Activated naive CD8-positive, alpha-beta T cell (primary cell): Measurements from ENCODE around the gene F10.

Experiments
- H3K27ac Mint-ChIP-seq: one replicate; pipeline ENCODE4 v1.8.0; 2021; ENCODE audit warnings: mixed read lengths
- H3K27me3 Mint-ChIP-seq: one replicate; pipeline ENCODE4 v1.8.0; 2021; ENCODE audit warnings: mixed read lengths
- H3K36me3 Mint-ChIP-seq: one replicate; pipeline ENCODE4 v1.8.0; 2021; ENCODE audit warnings: mixed read lengths
- H3K4me1 Mint-ChIP-seq: one replicate; pipeline ENCODE4 v1.8.0; 2021; ENCODE audit warnings: low read depth, mixed read lengths
- H3K4me3 Mint-ChIP-seq: one replicate; pipeline ENCODE4 v1.8.0; 2021; ENCODE audit warnings: mild to moderate bottlenecking, mixed read lengths
- H3K9me3 Mint-ChIP-seq: one replicate; pipeline ENCODE4 v1.8.0; 2021; ENCODE audit warnings: low read depth, mixed read lengths

Gene F10

DNA sequence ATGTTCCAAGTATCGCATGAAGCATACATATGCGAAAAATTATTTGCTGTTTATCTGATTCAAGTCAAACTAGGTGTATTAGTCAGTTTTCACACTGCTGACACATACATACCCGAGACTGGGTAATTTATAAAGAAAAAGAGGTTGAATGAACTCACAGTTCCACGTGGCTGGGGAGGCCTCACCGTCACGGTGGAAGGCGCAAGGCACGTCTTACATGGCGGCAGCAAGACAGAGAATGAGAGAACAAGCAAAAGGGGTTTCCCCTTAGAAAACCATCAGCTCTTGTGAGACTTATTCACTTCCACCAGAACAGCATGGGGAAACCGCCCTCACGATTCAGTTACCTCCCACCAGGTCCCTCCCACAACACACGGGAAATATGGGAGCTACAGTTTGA is 22.9 kb downstream of the F10 start:
- Mint-ChIP-seq H3K27ac (peak overlapping the region; percentile 28), H3K4me3 (no peak overlapping the region)

DNA sequence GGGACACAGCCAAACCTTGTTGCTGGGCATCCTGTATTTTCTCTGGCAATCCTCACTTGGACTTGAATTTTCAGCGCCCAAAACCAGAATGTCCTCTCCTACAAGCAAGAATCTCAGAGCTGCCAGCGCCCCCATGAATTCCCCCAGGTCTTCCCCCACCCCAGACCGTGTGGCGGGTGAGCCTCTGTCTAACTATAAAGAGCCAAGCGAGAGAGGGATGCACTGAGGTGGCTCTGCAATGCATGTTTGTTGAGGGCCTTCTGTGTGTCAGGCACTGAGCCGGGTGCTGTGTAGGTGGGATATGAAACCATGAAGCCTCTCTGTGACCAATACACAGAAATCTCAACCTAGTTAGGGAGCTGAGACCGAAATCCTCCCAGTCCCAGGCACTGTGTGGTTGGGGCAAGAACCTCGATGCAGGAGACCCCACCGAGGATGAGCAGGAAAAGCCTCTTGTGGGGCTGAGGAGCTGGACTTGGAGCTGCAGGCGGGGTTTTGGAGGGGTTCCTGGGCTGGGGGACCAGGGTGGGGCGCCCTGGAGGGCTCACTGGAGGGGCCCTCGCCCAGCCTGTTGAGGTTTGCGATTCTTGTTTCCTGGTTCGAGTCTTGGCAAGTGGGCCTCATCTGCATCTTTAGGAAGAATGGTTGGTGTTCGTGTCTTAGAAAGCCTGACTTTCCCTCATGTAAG is 23.5 kb downstream of the F10 start:
- no peak overlapping the region for H3K4me3 Mint-ChIP-seq
- H3K27me3 Mint-ChIP-seq, result no peaks in the 10 kb centered on the region
- H3K4me1 Mint-ChIP-seq, result no peaks in the 10 kb centered on the region
- H3K36me3 Mint-ChIP-seq, result no peaks in the 10 kb centered on the region
- H3K9me3 Mint-ChIP-seq, result no peaks in the 10 kb centered on the region
- H3K27ac Mint-ChIP-seq, result no peak overlapping the region

More for the DNA sequence above, 22.9 kb downstream of the F10 start:
- H3K36me3 Mint-ChIP-seq, result no peaks in the 10 kb centered on the region
- no peaks in the 10 kb centered on the region for H3K4me1 Mint-ChIP-seq
- no peaks in the 10 kb centered on the region for H3K9me3 Mint-ChIP-seq
- no peaks in the 10 kb centered on the region for H3K27me3 Mint-ChIP-seq

DNA sequence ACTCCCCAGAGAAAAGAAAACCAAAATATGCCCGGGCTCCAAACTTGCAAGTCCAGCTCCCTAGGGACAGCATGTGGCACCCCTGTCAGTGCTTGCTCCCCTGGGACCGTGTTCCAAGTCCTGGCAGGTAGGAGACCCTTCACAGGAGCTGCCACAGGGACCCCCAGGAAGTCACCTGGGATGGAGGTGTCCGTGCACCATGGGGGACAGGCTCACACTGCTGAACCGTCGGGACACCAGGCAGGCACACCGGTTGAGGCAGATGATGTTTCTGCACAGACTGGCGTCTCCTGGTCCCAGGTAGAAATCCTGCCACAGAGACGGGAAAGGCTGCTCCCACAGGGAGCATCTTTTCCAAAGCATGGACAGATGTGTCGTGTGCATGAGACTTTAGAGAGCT is 24.2 kb downstream of the F10 start:
- H3K36me3 Mint-ChIP-seq, result no peaks in the 10 kb centered on the region

DNA sequence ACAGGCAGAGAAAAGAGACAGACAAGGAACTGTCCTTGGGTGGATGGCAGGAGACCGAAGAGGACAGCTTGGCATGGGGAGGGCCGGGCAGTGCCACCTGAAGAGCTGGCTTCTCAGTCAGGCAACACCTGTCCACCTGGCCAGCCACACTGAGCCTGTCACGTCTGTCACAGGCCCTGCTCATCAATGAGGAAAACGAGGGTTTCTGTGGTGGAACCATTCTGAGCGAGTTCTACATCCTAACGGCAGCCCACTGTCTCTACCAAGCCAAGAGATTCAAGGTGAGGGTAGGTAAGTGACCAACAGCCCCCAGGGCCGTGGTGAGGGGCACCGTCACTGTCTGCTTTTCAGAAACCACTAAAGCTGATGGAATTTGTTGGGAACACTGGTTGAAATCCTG is 24.6 kb downstream of the F10 start:
- H3K4me1 Mint-ChIP-seq, result peaks cover 2% of the 10 kb centered on the region
- H3K4me3 Mint-ChIP-seq, result no peak overlapping the region
- H3K27ac Mint-ChIP-seq, result no peak overlapping the region
- H3K27me3 Mint-ChIP-seq, result no peaks in the 10 kb centered on the region
- H3K36me3 Mint-ChIP-seq, result no peaks in the 10 kb centered on the region
- H3K9me3 Mint-ChIP-seq, result no peaks in the 10 kb centered on the region

More for the DNA sequence above, 24.2 kb downstream of the F10 start:
- Mint-ChIP-seq H3K27me3 (no peaks in the 10 kb centered on the region), H3K9me3 (no peaks in the 10 kb centered on the region), H3K4me3 (no peak overlapping the region), H3K27ac (no peak overlapping the region), H3K4me1 (no peaks in the 10 kb centered on the region)

DNA sequence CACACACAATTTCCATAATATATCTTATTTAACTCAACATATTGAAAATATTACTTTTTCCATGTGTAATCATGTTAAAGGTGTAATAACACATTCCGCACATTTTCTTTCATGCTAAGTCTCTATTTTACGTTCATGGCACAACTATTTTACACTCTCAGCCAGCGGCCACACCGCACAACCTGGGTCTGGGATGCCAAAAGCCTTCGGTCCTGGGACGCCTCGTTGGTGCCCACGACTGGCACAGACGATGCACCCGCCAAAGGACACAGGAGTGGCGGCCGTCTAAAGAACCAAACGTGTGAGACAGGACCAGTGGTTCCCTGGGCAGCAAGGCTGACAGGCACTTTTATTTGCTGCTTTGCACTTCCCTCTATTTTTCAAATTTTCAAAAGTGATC is 25.8 kb downstream of the F10 start:
- Mint-ChIP-seq H3K4me1 (peaks cover 9% of the 10 kb centered on the region), H3K27me3 (no peaks in the 10 kb centered on the region), H3K9me3 (no peaks in the 10 kb centered on the region), H3K36me3 (no peaks in the 10 kb centered on the region), H3K27ac (no peak overlapping the region), H3K4me3 (no peak overlapping the region)

DNA sequence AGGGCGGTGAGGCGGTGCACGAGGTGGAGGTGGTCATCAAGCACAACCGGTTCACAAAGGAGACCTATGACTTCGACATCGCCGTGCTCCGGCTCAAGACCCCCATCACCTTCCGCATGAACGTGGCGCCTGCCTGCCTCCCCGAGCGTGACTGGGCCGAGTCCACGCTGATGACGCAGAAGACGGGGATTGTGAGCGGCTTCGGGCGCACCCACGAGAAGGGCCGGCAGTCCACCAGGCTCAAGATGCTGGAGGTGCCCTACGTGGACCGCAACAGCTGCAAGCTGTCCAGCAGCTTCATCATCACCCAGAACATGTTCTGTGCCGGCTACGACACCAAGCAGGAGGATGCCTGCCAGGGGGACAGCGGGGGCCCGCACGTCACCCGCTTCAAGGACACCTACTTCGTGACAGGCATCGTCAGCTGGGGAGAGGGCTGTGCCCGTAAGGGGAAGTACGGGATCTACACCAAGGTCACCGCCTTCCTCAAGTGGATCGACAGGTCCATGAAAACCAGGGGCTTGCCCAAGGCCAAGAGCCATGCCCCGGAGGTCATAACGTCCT is 26.4 kb downstream of the F10 start:
- Mint-ChIP-seq H3K4me1 (peaks cover 13% of the 10 kb centered on the region), H3K27ac (no peak overlapping the region), H3K36me3 (no peaks in the 10 kb centered on the region), H3K9me3 (no peaks in the 10 kb centered on the region), H3K4me3 (no peak overlapping the region), H3K27me3 (no peaks in the 10 kb centered on the region)

DNA sequence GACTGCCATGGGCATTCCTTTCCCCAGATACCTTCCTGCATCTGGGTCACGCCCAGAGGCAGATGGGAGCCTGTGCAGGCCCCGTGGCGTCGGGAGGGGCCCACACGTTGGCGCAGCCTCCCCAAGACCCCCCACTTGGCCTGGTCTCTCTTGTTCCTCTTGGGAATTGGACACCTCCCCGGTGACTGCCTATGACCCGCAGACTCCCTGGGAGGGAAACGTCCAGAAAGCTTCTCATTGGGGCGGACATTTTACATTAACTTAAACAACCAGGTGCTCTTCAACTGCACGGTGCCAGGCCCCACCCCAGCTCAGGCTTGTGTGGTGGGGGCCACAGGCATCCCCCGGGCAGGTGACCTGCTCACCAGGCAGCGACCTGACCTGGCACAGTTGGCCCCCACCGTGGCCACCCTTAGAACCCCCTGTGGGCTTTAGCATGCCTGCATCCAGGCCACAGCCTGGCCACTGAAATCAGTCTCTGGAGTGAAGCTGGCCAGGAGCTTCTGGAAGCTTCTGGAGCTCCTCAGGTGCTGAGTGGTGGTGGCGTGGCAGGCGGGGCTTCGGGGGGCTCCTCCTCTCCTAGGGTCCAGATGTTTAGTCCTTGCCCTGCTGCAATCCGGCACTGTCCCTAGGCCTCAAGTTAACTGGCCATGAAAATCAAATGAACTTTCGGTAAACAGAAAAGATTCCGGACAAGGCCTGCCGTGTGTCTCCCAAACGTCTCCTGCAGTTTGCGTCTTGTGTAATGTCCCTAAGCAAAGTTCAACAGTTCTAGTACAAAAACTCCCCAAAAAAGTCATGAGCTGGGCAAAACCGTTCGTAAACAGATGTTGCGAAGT is 27.3 kb downstream of the F10 start:
- Mint-ChIP-seq H3K4me1 (peaks cover 16% of the 10 kb centered on the region), H3K27me3 (no peaks in the 10 kb centered on the region), H3K4me3 (no peak overlapping the region), H3K9me3 (no peaks in the 10 kb centered on the region), H3K27ac (no peak overlapping the region), H3K36me3 (no peaks in the 10 kb centered on the region)

DNA sequence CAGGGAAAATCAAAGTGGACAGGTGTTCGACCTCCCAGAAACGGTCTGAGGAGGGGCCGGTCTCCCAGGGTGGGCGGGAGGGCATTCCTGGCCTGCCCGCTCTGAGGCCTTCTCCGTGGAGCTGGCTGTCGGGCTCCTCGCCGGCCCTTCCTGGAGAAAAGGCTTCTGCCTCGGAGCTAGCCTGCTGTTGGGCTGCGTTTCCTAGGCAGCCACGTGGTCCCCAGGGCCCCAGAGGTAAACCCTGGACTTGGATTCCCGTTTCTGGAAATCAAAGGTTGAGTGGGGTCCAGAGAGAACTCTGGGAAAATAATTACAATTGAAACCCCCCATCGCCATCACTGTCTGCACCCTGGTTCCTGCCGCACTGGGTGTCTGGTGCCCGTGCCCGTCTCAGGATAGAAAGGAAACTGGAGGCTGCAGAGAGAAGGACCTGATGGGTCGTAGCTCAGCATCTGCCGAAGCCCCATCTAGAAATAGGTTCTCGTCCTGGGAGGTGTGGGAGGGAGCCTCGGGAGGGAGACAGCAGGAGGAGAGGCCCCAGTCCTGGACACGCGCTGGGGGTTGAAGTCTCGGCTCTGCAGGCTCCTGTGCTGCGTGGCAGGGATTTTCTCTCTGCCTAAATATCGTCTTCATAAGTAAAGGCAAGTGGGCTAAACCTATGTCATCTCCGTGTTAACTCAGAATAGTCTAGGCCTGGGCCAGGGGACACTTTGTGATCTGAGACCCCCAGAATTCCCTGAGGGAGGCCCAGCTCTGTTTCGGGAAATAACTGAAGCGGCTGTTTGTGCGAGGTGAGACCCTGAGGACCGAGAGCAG is 28.2 kb downstream of the F10 start:
- peaks cover 3% of the 10 kb centered on the region for H3K36me3 Mint-ChIP-seq
- H3K27ac Mint-ChIP-seq, result no peak overlapping the region
- H3K9me3 Mint-ChIP-seq, result peaks cover 4% of the 10 kb centered on the region
- H3K27me3 Mint-ChIP-seq, result no peaks in the 10 kb centered on the region
- H3K4me3 Mint-ChIP-seq, result peak overlapping the region; percentile 52
- H3K4me1 Mint-ChIP-seq, result peaks cover 18% of the 10 kb centered on the region

DNA sequence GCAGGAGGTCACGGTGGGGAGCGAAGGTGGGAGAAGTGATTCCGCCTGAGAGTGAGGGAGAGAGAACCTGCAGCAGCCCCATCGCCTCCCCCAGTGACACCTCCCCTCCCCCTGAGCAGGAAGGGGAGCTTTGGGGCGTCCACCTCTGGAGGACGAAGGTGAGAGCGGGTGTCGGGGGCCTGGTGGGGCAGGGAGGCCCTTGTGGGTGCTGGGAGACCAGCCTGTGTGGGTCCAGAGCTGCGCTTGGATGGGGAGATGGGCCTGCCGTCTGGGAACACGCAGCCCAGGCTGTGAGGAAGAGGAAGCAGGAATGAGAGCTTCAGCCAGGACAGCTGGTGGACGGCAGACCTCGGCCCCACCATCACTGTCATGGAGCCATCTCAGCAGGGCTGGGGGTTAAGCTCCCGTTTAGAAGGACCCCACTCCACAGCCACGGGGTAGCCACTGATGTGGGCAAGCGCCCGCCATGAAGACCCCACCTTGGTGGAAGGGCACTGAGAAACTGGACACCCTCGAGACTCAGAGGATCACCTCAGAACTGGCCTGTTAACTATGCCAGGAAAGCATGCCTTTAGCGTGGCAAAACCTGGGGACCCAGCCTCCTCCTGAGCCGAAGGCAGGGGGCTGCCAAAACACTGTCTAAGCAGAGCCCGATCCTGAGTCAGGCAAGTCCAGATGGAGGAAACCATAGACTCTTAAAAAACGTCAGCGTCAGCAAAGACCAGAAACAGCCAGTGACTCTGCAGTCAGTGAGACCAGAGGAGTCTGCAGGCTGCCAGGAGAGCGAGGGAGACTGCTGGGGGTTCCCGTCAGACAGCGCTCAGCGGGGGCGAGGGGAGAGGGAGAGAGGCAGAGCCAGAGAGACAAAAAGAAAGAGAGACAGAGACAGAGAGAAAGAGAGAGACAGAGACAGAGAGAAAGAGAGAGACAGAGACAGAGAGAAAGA is 29.4 kb downstream of the F10 start:
- peak overlapping the region; percentile 46 for H3K27ac Mint-ChIP-seq
- H3K4me3 Mint-ChIP-seq, result peak overlapping the region; percentile 90
- H3K4me1 Mint-ChIP-seq, result peaks cover 18% of the 10 kb centered on the region
- H3K36me3 Mint-ChIP-seq, result peaks cover 3% of the 10 kb centered on the region
- no peaks in the 10 kb centered on the region for H3K27me3 Mint-ChIP-seq
- peaks cover 7% of the 10 kb centered on the region for H3K9me3 Mint-ChIP-seq

DNA sequence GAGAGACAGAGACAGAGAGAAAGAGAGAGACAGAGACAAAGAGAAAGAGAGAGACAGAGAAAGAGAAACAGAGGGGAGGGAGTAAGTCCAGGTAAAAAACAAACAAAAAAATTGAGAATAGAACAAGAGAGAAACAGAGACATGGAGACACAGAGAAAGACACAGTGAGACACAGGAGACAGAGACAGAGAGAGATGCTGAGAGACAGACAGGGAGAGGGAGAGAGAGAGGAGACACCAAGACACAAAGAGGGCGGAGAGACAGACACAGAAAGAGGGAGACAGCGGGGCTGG is 30.0 kb downstream of the F10 start:
- H3K4me1 Mint-ChIP-seq, result peaks cover 18% of the 10 kb centered on the region
- peaks cover 3% of the 10 kb centered on the region for H3K36me3 Mint-ChIP-seq
- H3K4me3 Mint-ChIP-seq, result peak overlapping the region; percentile 90
- H3K27me3 Mint-ChIP-seq, result no peaks in the 10 kb centered on the region
- H3K9me3 Mint-ChIP-seq, result peaks cover 7% of the 10 kb centered on the region
- peak overlapping the region; percentile 88 for H3K27ac Mint-ChIP-seq

DNA sequence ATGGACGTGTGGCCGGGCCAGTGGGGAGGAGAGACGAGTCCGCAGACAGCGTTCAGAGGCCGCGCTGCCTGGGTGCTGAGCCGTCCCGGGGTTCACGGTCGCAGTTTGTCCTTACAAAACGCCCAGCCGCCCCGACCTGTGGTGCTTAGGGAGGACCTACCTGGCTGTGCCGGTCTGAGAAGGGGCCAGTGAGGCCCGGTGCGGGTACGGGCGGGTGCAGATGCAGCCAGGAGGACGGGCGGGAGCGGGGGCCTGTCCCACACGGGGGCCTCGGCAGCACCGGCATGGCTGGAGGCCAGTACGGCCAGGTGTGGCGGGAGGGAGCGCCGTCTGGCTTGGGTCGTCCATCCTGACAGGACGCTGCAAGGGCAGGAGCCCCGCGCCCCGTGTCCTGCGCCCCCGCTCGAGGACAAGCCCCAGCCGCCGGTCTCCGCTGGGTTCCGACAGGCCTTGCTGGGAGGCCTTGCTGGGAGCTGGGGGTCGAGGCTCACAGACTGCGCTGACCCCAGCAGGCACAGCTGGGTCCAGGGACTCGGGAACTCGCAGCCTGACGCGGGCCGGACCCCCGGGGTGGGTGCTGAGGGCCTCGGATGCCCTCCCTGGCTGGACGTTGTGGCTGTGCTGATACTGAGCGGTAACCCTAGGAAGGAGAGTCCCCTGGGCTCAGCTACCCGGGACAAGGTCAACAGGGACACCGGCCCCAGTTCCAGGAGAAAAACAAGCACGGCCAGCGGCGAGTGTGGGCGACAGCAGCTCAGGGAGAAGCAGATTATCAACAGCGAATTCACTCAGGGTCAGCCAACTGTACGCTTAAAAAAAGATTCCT is 30.6 kb downstream of the F10 start:
- peaks cover 3% of the 10 kb centered on the region for H3K36me3 Mint-ChIP-seq
- H3K4me3 Mint-ChIP-seq, result peak overlapping the region; percentile 90
- H3K27ac Mint-ChIP-seq, result peak overlapping the region; percentile 88
- no peaks in the 10 kb centered on the region for H3K27me3 Mint-ChIP-seq
- peaks cover 18% of the 10 kb centered on the region for H3K4me1 Mint-ChIP-seq
- peaks cover 7% of the 10 kb centered on the region for H3K9me3 Mint-ChIP-seq

DNA sequence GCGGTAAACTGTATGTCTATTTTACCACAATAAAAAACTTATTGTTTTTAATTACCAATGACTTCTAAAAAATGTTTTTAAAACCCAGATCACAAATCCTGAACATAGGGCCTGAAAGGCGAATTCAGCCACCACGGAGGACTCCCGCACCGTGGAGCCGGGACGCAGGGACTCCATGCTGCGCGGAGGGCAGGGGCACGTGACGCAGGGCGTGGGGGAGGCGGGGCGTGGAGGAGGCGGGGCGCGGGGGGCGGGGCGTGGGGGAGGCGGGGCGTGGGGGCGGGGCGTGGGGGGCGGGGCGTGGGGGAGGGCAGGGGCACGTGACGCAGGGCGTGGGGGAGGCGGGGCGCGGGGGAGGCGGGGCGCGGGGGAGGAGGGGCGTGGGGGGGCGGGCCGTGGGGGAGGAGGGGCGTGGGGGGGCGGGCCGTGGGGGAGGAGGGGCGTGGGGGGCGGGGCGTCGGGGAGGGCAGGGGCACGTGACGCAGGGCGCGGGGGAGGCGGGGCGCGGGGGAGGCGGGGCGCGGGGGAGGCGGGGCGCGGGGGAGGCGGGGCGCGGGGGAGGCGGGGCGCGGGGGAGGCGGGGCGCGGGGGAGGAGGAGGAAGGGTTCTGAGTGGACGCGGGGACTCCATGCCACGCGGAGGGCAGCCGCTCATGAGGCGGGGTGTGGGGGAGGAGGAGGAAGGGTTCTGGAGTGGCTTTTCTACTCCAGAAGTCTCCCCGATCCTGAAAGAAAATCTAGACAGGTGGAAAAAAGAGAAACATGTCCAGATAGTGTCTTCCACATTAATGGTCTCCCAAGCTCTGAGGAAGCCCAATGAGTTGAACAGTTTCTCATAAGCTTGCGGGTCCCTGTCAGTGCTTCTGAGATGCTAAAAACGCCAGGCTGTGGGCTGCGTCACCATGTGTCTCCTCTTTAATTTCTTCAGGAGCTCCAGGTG is 31.5 kb downstream of the F10 start:
- peak overlapping the region; percentile 84 for H3K27ac Mint-ChIP-seq
- H3K4me3 Mint-ChIP-seq, result peak overlapping the region; percentile 83
- H3K9me3 Mint-ChIP-seq, result peaks cover 7% of the 10 kb centered on the region
- no peaks in the 10 kb centered on the region for H3K27me3 Mint-ChIP-seq
- H3K36me3 Mint-ChIP-seq, result peaks cover 3% of the 10 kb centered on the region
- peaks cover 18% of the 10 kb centered on the region for H3K4me1 Mint-ChIP-seq
